ENCODE data around the gene TIGD3. TPM values are rescaled to one million over a fixed set of nuclear protein-coding genes. Genes with fewer than 3 reads are reported as not detected.

The TIGD3 gene
- total and polyA plus RNA-seq, 2 of the 13 experiments (the other 11 are each of a cell fraction or from before 2014, with no cell fraction given) = 0.49 to 4.9 TPM

- intact Hi-C loops (cut with micrococcal nuclease; ENCODE audit: unreplicated experiment) (no loop called here), in situ Hi-C loops (cut with HindIII; ENCODE audit: extremely low pct_ligation_motif_present, low pct_unique_long_range_greater_than_20kb) (no loop called here)
- H3K27me3 ChIP-seq (ENCODE audit: control insufficient read depth in 1 of 2, insufficient read depth in 2 of 2, low read length in 2 of 2) = no peaks in the 10 kb centered on the region
- H3K27ac ChIP-seq (ENCODE audit: extremely low read length, insufficient read depth, low read length) = no peak overlapping the region
- ChIA-PET POLR2A (interaction anchor here (1.2 to 7.6 kb wide), 2 partner anchors 18 to 25 kb away, joined by 5 to 98 read pairs; no protein-coding TSS in a partner anchor), CTCF (ENCODE audit: low intra/inter-chr PET ratio, low total read pairs) (no interaction called here)
- H3K36me3 ChIP-seq (replicated peaks in 1 of 2; ENCODE audit: control insufficient read depth in 1 of 2, insufficient read depth in 2 of 2, low read length in 2 of 2) = peaks cover 14 to 20% of the 10 kb centered on the region in 2 experiments; a peak in 4 of 5 replicates
- 92% methylated on average over 13 of the region's 13 CpGs for WGBS (ENCODE audit: low lambda C conversion rate)
- H3K4me2 ChIP-seq (ENCODE audit: low read depth, low read length) = no peak overlapping the region
- H3K4me3 ChIP-seq (replicated peaks in 1 of 3; ENCODE audit: insufficient read depth in 1 of 3, low read depth in 2 of 3, low read length in 3 of 3) = no peak overlapping the region
- no TSS peak for BruUV-seq (replicated peaks)
- H4K20me1 ChIP-seq (ENCODE audit: insufficient read depth, low read length) = no peaks in the 10 kb centered on the region
- FAIRE-seq (no peak), ATAC-seq (no peak), DNase-seq (ENCODE audit: low spot score) (no peak)
- TF ChIP-seq NR2F1 (CRISPR knock-in tag; IDR thresholded peaks at IDR 0.05) = no peak
- TF ChIP-seq ZFY (CRISPR knock-in tag; IDR thresholded peaks at IDR 0.05) = no peak
- TF ChIP-seq HNF1A (IDR thresholded peaks at IDR 0.05; ENCODE audit: low read depth) = no peak
- no peak for TF ChIP-seq HNF1A (CRISPR knock-in tag; IDR thresholded peaks at IDR 0.05; ENCODE audit: borderline replicate concordance)
- TF ChIP-seq ZNF230 (CRISPR knock-in tag; IDR thresholded peaks at IDR 0.05) = no peak
- TF ChIP-seq LCORL (IDR thresholded peaks at IDR 0.05) = no peak
- no peak for TF ChIP-seq LCORL (CRISPR knock-in tag; IDR thresholded peaks at IDR 0.05)
- no peak for TF ChIP-seq CENPBD1 (CRISPR knock-in tag; IDR thresholded peaks at IDR 0.05; ENCODE audit: borderline replicate concordance, low read depth)
- no peak for TF ChIP-seq ELF3 (CRISPR knock-in tag; IDR thresholded peaks at IDR 0.05)
- peaks cover 19% of the 10 kb centered on the region for H3K4me1 ChIP-seq (ENCODE audit: insufficient read depth, low read length)
- no peaks in the 10 kb centered on the region for H3K9me3 ChIP-seq (ENCODE audit: low read length)
- no peaks in the 10 kb centered on the region for H3K79me2 ChIP-seq (ENCODE audit: insufficient read depth, low read length)
- H2AFZ ChIP-seq (ENCODE audit: low read length) = no peak overlapping the region
- H3K9ac ChIP-seq (ENCODE audit: insufficient read depth, low read depth, low read length) = no peak overlapping the region
Measured at GRCh38 chr11:65399249-65399648, 44.7 kb downstream of the TIGD3 start.
